Skin of body (tissue), 2 donors: ENCODE results near the gene ETS2. TPM values are rescaled to one million over a fixed set of nuclear protein-coding genes. Genes with fewer than 3 reads are reported as not detected.

Experiments used
- DNase-seq: peaks from one replicate; lab custom pipeline; 2025; lab: John Stamatoyannopoulos, UW
- total RNA-seq: library from RNA; depleted of rRNA; stranded (reverse); fragments of >200 nt; gene quantifications from one replicate; pipeline ENCODE4 v1.2.3, GENCODE V29; 2014

ETS2 gene
- total RNA-seq, 1 donor from 2014 or later = 108 TPM

DNA sequence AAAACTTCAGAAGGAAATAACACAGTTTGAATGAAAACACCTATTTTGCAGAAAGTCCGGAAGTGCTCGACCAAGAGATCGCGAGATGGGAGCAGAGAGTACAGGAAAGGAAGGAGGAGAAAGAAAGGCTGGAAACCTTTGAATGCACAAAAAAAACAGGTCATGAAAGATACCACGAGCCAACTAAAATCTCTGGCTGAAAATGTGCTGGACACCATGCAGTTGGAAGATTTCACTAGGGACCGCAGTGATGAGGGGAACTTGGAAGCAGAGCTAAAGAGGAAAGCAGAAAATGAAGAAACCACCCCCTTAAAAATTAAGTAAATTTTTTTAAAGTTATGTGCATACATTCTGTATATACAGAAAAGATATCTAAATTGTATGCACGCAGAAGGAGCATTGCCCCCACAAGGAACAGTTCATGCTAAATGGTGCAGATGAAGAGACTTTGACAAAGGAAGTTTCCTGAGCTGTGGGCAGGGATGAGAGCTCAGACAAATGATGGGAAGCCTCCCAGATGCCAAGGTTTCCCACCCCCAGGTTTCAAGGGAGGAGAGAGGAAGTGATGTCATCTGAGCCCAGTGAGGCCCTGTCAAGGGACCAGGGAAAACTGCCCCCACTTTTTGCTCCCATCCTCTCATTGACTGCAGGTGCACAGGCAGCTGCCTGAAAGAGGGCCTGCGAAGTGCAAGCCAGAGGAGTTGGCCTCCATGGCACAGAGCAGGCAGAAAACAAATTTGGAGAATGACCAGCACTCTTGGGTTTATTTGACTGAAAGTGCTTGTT, 52.5 kb downstream of the ETS2 start:
- DNase-seq = peak; percentile 58

- no peak for DNase-seq
These were observed 53.1 kb downstream of the ETS2 start for GRCh38 chr21:38858812-38859205.

- no peak for DNase-seq
These were observed 54.1 kb downstream of the ETS2 start for GRCh38 chr21:38859852-38860251.

DNA sequence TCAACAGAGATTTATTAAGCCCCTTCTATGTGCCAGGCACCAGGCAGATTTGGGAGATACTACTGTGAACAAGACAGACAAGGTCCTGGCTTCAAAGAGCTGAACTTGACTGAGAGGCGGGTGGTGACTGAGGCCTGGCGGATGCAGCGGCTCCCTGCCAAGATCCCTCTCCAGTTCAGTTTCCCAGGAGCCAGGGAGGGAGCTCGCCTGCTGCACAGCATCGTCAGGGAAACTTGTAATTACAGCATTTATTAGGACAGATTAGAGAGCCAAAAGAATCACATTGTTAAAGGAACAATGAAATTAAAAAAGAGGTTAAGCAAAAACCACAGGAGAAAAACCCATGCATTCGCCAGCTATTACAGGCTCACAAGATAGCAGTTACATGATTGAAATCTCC, 55.3 kb downstream of the ETS2 start:
- peak; percentile 44 for DNase-seq

DNA sequence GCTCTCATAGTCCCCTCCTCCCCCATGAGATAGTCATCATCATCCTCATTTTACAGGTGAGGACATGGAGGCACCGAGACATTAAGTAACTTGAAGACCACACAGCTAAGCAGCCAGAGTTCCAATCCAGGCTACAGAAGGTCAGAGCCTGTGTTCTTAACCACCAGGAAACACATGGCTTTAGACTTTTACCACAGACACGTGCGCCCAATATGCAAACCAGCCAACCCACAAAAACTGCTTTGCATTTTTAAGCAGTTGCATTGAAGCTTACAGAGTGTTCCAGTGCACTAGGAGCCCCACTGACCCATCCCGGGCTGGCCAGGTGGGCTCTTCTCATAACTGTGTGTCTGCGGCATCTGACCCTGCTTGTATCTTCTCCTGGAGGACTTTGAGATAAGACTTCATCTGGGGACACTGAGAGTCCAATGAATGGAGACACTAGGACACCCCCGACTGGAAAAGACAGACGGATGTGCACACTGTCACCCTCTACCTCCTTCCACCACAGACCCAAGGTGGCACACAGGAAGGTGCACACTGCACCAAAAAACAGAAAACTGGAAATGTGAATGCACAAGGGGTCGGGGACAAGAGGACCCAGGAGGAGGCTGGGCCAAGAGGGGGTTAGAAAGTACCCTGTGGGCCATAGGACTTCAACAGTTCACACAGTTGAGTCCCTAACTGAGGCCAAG, 56.4 kb downstream of the ETS2 start:
- DNase-seq = peak; percentile 45

- no peak for DNase-seq
These were observed 57.6 kb downstream of the ETS2 start for GRCh38 chr21:38863291-38863690.

DNA sequence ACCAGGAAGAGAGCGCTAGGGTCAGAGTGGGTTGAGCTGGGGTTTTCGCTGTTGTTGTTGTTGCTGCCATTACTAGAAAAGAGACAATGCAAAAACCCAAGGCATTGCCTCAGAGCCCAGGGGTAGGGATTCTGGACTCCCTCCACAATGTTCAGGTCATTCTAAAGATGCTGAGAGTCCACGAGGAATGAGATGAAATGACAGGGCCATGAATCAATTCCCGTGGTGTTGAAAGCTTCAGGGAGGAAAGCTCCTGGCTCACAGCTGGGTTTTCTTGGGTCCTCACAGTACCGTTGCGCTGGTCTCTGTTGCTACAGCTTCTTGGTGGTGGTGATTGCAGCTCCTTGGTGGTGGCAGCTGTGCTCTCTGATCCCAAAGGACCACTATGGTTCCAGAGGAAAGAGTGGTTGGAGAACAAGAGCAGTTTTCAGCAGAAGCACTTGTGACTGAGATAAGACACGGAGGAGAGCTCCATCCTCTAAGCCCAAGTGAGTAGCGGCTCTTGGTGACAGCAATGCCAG, 58.2 kb downstream of the ETS2 start:
- no peak for DNase-seq

DNA sequence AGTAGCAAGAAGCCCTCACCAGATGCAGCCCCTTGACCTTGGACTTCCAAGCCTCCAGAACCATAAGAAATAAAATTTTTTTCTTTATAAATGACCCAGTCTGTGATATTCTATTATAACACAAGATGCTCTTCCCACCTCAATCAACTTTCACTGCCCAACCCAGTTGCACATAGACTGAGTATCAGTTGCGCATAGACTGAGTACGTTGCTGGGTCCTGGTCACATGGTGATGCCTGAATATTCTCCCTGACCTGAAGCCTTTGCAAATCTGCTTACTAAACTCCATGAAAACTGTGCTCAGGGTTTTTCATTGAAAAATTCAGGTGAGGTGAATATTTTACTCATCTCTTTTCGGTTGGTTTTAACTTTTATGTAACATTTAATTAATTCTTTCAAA, 59.2 kb downstream of the ETS2 start:
- DNase-seq = no peak

GRCh38 chr21:38869196-38869595, 63.5 kb downstream of the ETS2 start:
- DNase-seq = no peak

DNA sequence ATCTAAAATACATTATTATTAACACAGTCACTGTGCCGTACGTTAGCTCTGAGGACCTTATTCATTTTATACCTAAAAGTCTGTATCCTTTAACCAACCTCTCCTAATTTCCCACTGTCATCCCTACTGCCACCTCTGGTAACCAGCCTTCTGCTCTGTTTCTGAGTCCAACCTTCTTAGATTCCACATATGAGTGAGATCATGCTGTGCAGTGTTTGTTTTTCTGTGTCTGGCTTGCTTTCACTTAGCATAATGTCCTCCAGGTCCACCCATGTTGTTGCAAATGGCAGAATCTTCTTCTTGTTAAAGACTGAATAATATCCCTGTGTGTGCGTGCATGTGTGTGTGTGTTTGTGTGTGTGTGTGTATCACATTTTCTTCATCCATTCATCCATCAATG, 64.2 kb downstream of the ETS2 start:
- DNase-seq = no peak
